H1 (cell line): Measurements from ENCODE around the gene STRIP2. TPM values are rescaled to one million over a fixed set of nuclear protein-coding genes. Genes with fewer than 3 reads are reported as not detected.

Experiments used
- CTCF ChIA-PET: fragments of 300-600 bp; sonication (Branson Sonifier 250); formaldehyde crosslinking; loops from one replicate; lab custom pipeline; 2021; ENCODE audit not compliant: partially characterized antibody; lab: Charles Lee
- POLR2A ChIA-PET: fragments of 300-600 bp; sonication (Branson Sonifier 250); formaldehyde crosslinking; loops from one replicate; lab custom pipeline; 2021; ENCODE audit warnings: inconsistent platforms; ENCODE audit not compliant: partially characterized antibody; lab: Charles Lee
- DNase-seq, 2 experiments: peaks; one replicate each; pipeline versions ENCODE4 v3.0.0 to v3.0.0-alpha.2; 2010 to 2022; ENCODE audit warnings: low spot score in 2 of 2, low read depth in 1 of 2, mixed read lengths in 1 of 2
- FAIRE-seq: peaks from 2 replicates; lab custom pipeline; 2011; peaks lifted over from hg19 to GRCh38; lab: Jason Lieb, UNC
- H2AFZ ChIP-seq: 2 replicates; pipeline ENCODE4 v1.8.1; 2012; ENCODE audit warnings: low read length, inconsistent platforms
- H2AK5ac ChIP-seq: 2 replicates; pipeline ENCODE4 v1.6.1; 2013; ENCODE audit warnings: low read depth, low read length
- H2BK120ac ChIP-seq: replicated peaks from 2 replicates; pipeline ENCODE3; 2013; ENCODE audit warnings: low read depth, low read length, inconsistent platforms
- H2BK12ac ChIP-seq: 2 replicates; pipeline ENCODE4 v1.6.1; 2013; ENCODE audit warnings: low read depth, low read length
- H2BK15ac ChIP-seq: 2 replicates; pipeline ENCODE4 v1.6.1; 2013; ENCODE audit warnings: low read length
- H2BK20ac ChIP-seq: 2 replicates; pipeline ENCODE4 v1.6.1; 2013; ENCODE audit warnings: low read length
- H2BK5ac ChIP-seq: 2 replicates; pipeline ENCODE4 v1.6.1; 2013; ENCODE audit warnings: low read depth, low read length
- H3K14ac ChIP-seq: 2 replicates; pipeline ENCODE4 v1.6.1; 2013; ENCODE audit warnings: inconsistent platforms; ENCODE audit not compliant: insufficient read length
- H3K18ac ChIP-seq: 2 replicates; pipeline ENCODE4 v1.6.1; 2013; ENCODE audit warnings: low read length; ENCODE audit errors: extremely low read depth
- H3K23ac ChIP-seq: 2 replicates; pipeline ENCODE4 v1.6.1; 2013; ENCODE audit warnings: inconsistent platforms; ENCODE audit not compliant: insufficient read length
- H3K23me2 ChIP-seq: 2 replicates; pipeline ENCODE4 v1.6.1; 2013; ENCODE audit warnings: low read depth, low read length
- H3K27ac ChIP-seq: 2 replicates; pipeline ENCODE4 v1.6.1; 2011; ENCODE audit warnings: low read depth, low read length, inconsistent platforms
- H3K27me3 ChIP-seq, 4 experiments: replicated peaks in 1 of 4; 1 replicate in 1 of 4; 2 replicates in 3 of 4; pipeline versions ENCODE4 v1.6.1 to v1.8.1; 2011 to 2013; ENCODE audit warnings: low read length in 3 of 4, mild to moderate bottlenecking in 3 of 4, inconsistent platforms in 2 of 4, mixed read lengths in 2 of 4, moderate library complexity in 1 of 4; ENCODE audit not compliant: control insufficient read depth in 3 of 4, insufficient read depth in 3 of 4; ENCODE audit errors: extremely low read depth in 1 of 4
- H3K36me3 ChIP-seq, 4 experiments: 2 replicates each; pipeline versions ENCODE4 v1.6.1 to v1.8.1; 2011 to 2013; ENCODE audit warnings: mild to moderate bottlenecking in 4 of 4, low read length in 3 of 4, moderate library complexity in 2 of 4, control low read depth in 1 of 4, inconsistent platforms in 1 of 4; ENCODE audit not compliant: insufficient read depth in 4 of 4, control insufficient read depth in 2 of 4
- H3K4ac ChIP-seq: replicated peaks from 2 replicates; pipeline ENCODE3; 2013; ENCODE audit warnings: low read length, low read depth, mixed read lengths, inconsistent platforms; ENCODE audit not compliant: insufficient read length
- H3K4me1 ChIP-seq, 4 experiments: replicated peaks in 1 of 4; 1 replicate in 1 of 4; 2 replicates in 3 of 4; pipeline versions ENCODE4 v1.6.1 to v1.8.1; 2011 to 2013; ENCODE audit warnings: low read length in 3 of 4, inconsistent platforms in 2 of 4, mixed read lengths in 1 of 4; ENCODE audit not compliant: insufficient read depth in 4 of 4, control insufficient read depth in 3 of 4
- H3K4me2 ChIP-seq, 2 experiments: 2 replicates each; pipeline versions ENCODE4 v1.6.1 to v1.8.1; 2011 to 2013; ENCODE audit warnings: low read depth in 2 of 2, low read length in 2 of 2, control low read depth in 1 of 2, inconsistent platforms in 1 of 2, mild to moderate bottlenecking in 1 of 2; ENCODE audit not compliant: insufficient read depth in 1 of 2
- H3K4me3 ChIP-seq, 4 experiments: fragments of 200-600, 300-600 bp in 1 of 4; sonication (generic), shearing (Covaris generic), sonication (Bioruptor Twin) in 1 of 4; 2 replicates each; pipeline versions ENCODE4 v1.5.1 to v1.8.1; 2011 to 2016; ENCODE audit warnings: low read length in 4 of 4, low read depth in 3 of 4, control low read depth in 2 of 4, inconsistent platforms in 2 of 4, mild to moderate bottlenecking in 2 of 4, mixed read lengths in 1 of 4, moderate library complexity in 1 of 4; ENCODE audit not compliant: insufficient read depth in 2 of 4; ENCODE audit errors: extremely low read depth in 1 of 4
- H3K56ac ChIP-seq: replicated peaks from 2 replicates; pipeline ENCODE3; 2013; ENCODE audit warnings: low read depth, mild to moderate bottlenecking, mixed read lengths, low read length, inconsistent platforms; ENCODE audit not compliant: insufficient read length
- H3K79me1 ChIP-seq: 2 replicates; pipeline ENCODE4 v1.6.1; 2013; ENCODE audit warnings: low read depth, low read length, control low read depth
- H3K79me2 ChIP-seq, 2 experiments: 2 replicates each; pipeline versions ENCODE4 v1.6.1 to v1.8.1; 2012 to 2013; ENCODE audit warnings: low read length in 2 of 2, mild to moderate bottlenecking in 2 of 2, inconsistent platforms in 1 of 2; ENCODE audit not compliant: insufficient read depth in 2 of 2, control insufficient read depth in 1 of 2
- H3K9ac ChIP-seq, 4 experiments: replicated peaks in 1 of 4; 1 replicate in 1 of 4; 2 replicates in 3 of 4; pipeline versions ENCODE4 v1.6.1 to v1.8.1; 2011 to 2013; ENCODE audit warnings: low read depth in 3 of 4, low read length in 3 of 4, control low read depth in 2 of 4, mild to moderate bottlenecking in 2 of 4, moderate library complexity in 2 of 4, inconsistent platforms in 1 of 4; ENCODE audit errors: extremely low read depth in 1 of 4
- H3K9me3 ChIP-seq, 2 experiments: 2 replicates each; pipeline versions ENCODE4 v1.6.1 to v1.8.1; 2012 to 2013; ENCODE audit warnings: mild to moderate bottlenecking in 2 of 2, moderate library complexity in 2 of 2, control low read depth in 1 of 2, inconsistent platforms in 1 of 2, low read depth in 1 of 2, low read length in 1 of 2, mixed read lengths in 1 of 2; ENCODE audit not compliant: insufficient read depth in 2 of 2
- H4K20me1 ChIP-seq, 2 experiments: replicated peaks in 1 of 2; 2 replicates each; pipeline versions ENCODE3 to v1.8.1; 2011 to 2013; ENCODE audit warnings: inconsistent platforms in 2 of 2, low read length in 2 of 2, mild to moderate bottlenecking in 1 of 2; ENCODE audit not compliant: insufficient read depth in 2 of 2, control insufficient read depth in 1 of 2
- H4K5ac ChIP-seq: 2 replicates; pipeline ENCODE4 v1.6.1; 2013; ENCODE audit warnings: low read length, low read depth, mixed read lengths, inconsistent platforms; ENCODE audit not compliant: insufficient read length
- H4K8ac ChIP-seq: 2 replicates; pipeline ENCODE4 v1.8.0; 2013; ENCODE audit warnings: mild to moderate bottlenecking, moderate library complexity, low read length, inconsistent platforms; ENCODE audit not compliant: insufficient read depth; ENCODE audit errors: extremely low read depth
- H4K91ac ChIP-seq: replicated peaks from 2 replicates; pipeline ENCODE3; 2013; ENCODE audit warnings: low read length, mixed read lengths, inconsistent platforms; ENCODE audit not compliant: insufficient read length
- SIRT6 ChIP-seq: IDR thresholded peaks from one replicate; pipeline ENCODE4 v1.7.1; 2012; ENCODE audit warnings: low read length, inconsistent platforms
- TCF12 ChIP-seq: IDR thresholded peaks from 2 replicates; pipeline ENCODE4 v1.6.1; 2011; ENCODE audit warnings: low read depth, mild to moderate bottlenecking, low read length
- WGBS, 2 experiments: shearing (Covaris generic) in 1 of 2; methylation state at CpG; one replicate each; pipeline versions ENCODE4 v1.1.6 to v1.1.7; 2013 to 2015; ENCODE audit warnings: low lambda C conversion rate in 2 of 2, mixed read lengths in 2 of 2, inconsistent platforms in 1 of 2, low coverage in 1 of 2, missing lambda C conversion rate in 1 of 2; ENCODE audit not compliant: insufficient replicate concordance in 2 of 2, insufficient coverage in 1 of 2, insufficient read length in 1 of 2; ENCODE audit errors: extremely low coverage in 1 of 2, missing lambda C conversion rate in 1 of 2; 5-methylcytosine and 5-hydroxymethylcytosine counted together
- polyA plus RNA-seq, 7 experiments: library from polyadenylated mRNA; depleted of rRNA in 3 of 7; stranded (reverse) in 5 of 7; unstranded in 2 of 7; fragments of >200 nt in 5 of 7; fragments of 200-250 nt in 2 of 7; gene quantifications; 1 replicate in 5 of 7; 2 replicates in 1 of 7; 4 replicates in 1 of 7; pipeline versions ENCODE4 v1.2.1 to v1.2.3, GENCODE V29; 2011 to 2013; ENCODE audit warnings: missing spikeins in 2 of 7, mixed read lengths in 2 of 7
- total RNA-seq: library from RNA; stranded (reverse); fragmentation: NEBNext Ultra II Directional; extraction: Animal tissue kit (Norgen Biotek cat#: 25700); gene quantifications from 2 replicates; pipeline ENCODE4 v1.2.1, GENCODE V29; 2021

Gene STRIP2
- total and polyA plus RNA-seq, 2 of the 8 experiments (the other 6 are each of a cell fraction or from before 2014, with no cell fraction given): 5.3 to 8.2 TPM

GRCh38 chr7:129519464-129519863 lies 85.2 kb downstream of the STRIP2 start:
- Histone ChIP-seq H4K8ac (no peak overlapping the region; the same call in 1 of the 2 replicates), H3K4me1 (peaks cover 2 to 8% (median 7%) of the 10 kb centered on the region in 4 experiments), H2BK15ac (no peak overlapping the region), H4K91ac (no peak overlapping the region), H3K9me3 (no peaks in the 10 kb centered on the region), H3K4me3 (peak overlapping the region in 1 of 4 experiments; percentile 27; a peak in 1 of 8 replicates), H3K4me2 (peak overlapping the region; percentile 29 to 38; a peak in 1 of 4 replicates), H3K18ac (no peak overlapping the region; the same call in 1 of the 2 replicates), H4K20me1 (no peaks in the 10 kb centered on the region), H3K23me2 (no peaks in the 10 kb centered on the region), H2BK120ac (no peak overlapping the region), H3K79me1 (no peaks in the 10 kb centered on the region), H2BK20ac (no peak overlapping the region), H3K27ac (0 out of 2 replicates have a peak overlapping the region, but pooled peaks have one; percentile 60), H3K79me2 (no peaks in the 10 kb centered on the region), H2AK5ac (no peak overlapping the region), H2BK5ac (no peak overlapping the region), H3K9ac (no peak overlapping the region), H4K5ac (no peak overlapping the region), H3K23ac (no peak overlapping the region), H2AFZ (0 out of 2 replicates have a peak overlapping the region, but pooled peaks have one; percentile 40), H3K36me3 (no peaks in the 10 kb centered on the region), H3K14ac (no peak overlapping the region), H2BK12ac (peak overlapping the region; percentile 22; the same call in 1 of the 2 replicates), H3K27me3 (no peaks in the 10 kb centered on the region; a peak in 1 of 7 replicates), H3K4ac (no peak overlapping the region), H3K56ac (no peak overlapping the region)
- peak; percentile 97 for TF ChIP-seq TCF12
- TF ChIP-seq SIRT6: no peak
- DNase-seq (no peak), FAIRE-seq (no peak)
- WGBS, 2 experiments: 41% methylated on average over 5 of the region's 5 CpGs; no CpG with 5 or more reads in 1 of the 2 experiments
- ChIA-PET POLR2A (interaction anchor here (0.7 to 1.2 kb wide), 5 partner anchors 11 to 121 kb away, joined by 3 read pairs; no protein-coding TSS in a partner anchor), CTCF (interaction anchor here (0.9 kb wide), 1 partner anchor 124 kb away, joined by 3 read pairs; no protein-coding TSS in a partner anchor)
